Activated naive CD4-positive, alpha-beta T cell (primary cell): ENCODE results near the gene HOXB4.

Experiments
- DNase-seq, 4 experiments: peaks; one replicate each; lab custom pipeline; 2025; lab: John Stamatoyannopoulos, UW

Gene HOXB4

GRCh38 chr17:48589831-48590606, 11.9 kb upstream of the HOXB4 start, which contains the start of gene HOXB3:
TSS of gene HOXB3 (minus strand) at chr17:48590241. CDS start at chr17:48552474, 37,767 bp downstream.
- DNase-seq: no peak

- no peak for DNase-seq
Measured at GRCh38 chr17:48589060-48589830, 11.1 kb upstream of the HOXB4 start.

- DNase-seq: no peak
Measured at GRCh38 chr17:48588528-48588927, 10.4 kb upstream of the HOXB4 start.

GRCh38 chr17:48588074-48588415, 9.9 kb upstream of the HOXB4 start:
- no peak for DNase-seq

DNA sequence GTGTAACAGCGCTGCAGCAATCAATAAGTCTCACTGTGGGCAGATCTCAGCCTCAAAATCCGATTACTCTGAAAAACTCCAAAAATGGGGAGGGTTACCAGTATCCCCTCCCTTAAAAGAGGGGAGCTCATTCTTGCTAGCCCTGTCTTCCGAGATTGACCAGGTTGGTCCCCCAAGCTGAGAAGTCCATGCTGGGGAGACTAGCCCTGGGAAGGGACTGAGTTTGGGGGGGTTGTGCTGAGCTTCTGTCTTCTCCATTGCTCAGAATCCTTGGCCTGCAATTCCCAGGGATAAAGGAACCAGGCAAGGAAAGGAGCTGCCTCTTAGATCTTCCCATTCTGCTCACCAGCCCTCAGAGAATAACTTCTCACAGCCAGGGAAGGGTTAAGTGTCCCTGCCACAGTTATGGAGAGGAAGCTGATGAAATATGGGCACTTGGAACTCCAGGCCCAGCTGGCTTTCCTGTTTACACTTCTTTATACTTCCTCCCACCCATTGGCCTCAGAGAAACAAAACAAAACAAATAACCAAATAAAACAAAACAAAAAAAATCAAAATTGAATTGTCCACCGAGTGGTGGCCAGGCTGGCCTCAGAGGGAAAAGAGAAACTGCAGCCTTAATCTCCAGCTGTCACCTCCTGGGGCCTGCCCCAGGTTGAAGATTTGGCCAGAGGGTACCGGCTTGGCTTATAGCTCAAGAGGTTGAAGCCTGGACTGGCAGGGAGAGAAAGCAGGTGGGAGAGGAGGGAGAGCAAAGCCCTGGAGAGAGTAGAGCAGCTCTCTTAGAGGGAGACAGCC, 9.3 kb upstream of the HOXB4 start:
- DNase-seq: no peak

DNA sequence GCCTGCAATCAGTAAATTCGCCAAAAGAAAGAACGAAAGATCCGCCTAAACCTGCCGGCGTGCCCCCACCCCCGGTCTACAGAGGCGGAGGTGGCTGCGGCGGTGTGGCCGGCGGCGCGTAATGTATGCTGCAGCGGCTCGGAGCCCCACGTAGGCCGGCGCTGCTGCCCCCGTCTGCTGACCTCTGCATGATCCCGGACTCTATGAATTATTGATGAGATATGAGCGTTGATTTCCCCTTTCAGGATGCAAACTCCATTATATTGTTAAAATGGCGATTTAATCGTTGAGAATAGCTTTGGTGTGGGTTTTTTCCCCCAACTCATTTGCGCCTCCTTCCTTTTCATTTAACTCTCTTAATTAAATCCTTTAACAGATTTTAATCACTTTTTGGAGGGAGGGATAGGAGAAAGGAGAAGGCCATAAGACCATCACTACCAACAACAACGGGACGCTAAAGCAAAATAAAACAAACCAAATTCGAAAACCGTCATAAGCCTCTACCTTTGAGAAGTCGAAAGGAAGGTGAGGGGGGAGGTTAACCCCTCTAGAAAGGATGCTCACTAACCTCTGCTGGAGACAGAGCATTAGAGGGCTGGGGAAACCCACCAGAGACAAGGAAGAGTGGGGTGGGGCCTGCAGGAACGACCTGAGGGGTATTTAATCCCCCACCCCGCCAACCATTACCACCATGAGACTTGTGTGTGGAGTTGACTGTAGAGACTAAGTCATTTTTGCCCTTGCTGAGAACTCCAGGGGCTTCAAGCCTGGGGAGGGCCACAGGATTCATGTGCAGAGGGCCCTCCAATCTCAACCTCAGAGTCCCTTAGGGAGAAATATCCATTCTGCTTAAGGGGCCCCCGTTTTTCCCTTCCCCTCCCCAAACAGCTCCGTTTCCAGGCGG, 8.5 kb upstream of the HOXB4 start:
- peak in 1 of 4 experiments; percentile 9 for DNase-seq

DNA sequence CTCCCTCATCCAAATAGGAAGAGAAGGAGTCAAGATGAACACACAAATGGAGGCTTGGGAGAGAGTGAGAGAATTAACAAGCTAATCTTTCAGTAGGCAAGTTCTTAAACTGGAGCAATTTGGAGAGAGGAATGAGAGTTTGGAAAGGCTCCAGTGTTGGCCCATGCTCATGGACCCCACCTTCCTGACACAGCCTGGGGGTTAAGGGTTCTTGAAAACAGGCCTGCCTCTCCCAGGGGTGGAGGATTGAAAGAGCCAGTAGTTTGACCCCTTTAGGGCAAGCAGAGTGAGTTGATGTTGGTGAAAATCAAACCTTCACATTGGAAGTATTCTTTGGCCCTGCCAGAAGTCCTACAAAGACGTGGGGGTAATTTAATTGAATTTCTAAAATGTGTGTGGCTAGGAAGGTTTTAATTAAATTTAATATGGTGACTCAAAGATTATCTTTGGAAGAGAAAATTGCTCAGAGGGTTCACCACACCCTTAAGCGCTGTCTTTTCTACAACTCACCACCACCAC, 6.1 kb upstream of the HOXB4 start:
- no peak for DNase-seq

DNA sequence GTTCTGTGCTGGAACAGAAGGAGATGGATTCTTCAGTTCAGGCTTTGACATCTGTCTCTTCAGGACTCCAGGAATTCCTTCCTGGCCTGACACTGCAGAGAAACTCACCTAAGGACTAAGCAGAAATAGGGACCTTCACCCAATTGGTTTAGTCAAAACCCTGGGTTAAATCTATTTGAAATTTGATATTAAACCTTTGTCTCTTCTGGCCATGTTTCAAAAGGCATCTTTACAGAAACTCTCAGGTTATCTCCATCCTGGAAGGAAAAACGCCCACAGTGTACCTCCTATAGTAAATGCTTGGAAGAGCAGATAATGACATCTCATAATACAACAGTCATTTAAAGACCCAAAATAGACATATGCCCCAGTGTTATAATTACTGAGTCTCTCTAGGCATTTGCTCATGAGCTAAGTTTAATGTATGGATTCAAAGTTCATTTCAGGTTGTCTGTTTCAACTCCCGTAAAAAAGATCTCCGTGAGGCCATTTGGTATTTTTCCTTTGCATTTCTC, 5.6 kb upstream of the HOXB4 start:
- no peak for DNase-seq

DNA sequence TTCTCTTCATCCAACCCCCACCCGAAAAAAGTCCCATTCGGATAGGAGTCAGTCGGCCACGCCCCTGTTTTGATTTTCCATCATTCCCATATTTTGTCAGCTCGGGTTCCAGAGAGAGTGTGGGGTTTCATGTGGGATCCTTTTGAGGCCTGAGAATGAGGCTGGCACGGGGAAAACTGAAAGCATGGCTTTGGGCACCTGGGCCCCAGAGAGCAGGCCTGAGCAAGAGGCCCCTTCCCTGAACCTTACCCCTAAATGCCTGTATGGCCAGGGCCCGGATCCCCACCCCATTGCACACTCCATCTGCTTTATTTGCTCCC, 4.6 kb upstream of the HOXB4 start:
- no peak for DNase-seq

DNA sequence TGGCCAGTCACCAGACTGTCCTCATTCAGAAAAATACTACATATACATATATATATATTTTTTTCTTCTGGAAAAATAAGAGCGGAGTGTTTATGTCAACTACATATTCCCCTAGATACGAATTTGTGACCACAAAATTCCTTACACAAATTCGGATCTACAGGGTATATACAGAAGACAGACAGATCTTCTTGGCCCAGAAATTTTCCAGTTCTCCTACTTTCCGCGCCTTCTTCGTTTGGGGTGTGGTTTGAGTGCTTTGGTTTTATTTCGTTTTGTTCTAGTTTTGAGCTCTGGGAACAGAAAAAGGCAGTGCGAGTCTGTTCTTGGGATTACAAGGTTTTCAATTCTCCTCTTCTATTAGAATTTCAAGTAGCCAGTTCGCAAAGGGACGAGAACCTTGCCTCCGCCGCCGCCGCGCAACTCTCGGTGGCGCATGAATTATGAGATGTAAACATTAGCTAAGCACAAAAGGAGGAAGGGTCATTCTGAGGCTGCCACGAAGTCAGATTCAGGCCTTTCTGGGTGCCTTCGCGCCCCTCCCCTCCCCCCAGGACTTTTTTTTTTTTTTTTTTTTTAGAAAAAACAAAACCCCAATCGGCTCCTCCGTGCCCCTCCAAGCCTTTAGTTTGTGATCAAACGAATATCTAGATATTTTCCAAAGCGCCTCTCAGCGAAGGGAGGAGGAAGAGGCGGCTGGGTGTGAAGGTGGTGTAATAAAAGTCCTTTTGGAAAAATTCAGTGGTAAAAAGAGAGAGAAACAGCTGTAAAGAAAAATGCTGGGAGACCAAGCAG, 1.8 kb upstream of the HOXB4 start:
- no peak for DNase-seq

DNA sequence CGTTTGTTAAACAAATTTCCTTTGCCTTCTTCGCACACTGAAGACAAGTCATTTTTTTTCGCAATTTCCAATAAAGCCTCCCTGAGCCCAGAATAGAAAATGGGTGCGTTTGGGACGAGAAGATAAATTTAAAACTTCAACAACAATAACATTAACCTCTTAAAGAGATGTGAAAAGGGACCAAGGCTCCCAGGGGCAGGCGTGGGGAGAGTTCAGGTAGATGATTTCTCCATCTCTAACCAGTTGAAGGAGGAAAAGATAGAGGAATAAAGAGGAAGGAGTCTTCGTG, 1.3 kb upstream of the HOXB4 start:
- DNase-seq: no peak

GRCh38 chr17:48578616-48579470, 693 bp upstream of the HOXB4 start:
- no peak for DNase-seq

DNA sequence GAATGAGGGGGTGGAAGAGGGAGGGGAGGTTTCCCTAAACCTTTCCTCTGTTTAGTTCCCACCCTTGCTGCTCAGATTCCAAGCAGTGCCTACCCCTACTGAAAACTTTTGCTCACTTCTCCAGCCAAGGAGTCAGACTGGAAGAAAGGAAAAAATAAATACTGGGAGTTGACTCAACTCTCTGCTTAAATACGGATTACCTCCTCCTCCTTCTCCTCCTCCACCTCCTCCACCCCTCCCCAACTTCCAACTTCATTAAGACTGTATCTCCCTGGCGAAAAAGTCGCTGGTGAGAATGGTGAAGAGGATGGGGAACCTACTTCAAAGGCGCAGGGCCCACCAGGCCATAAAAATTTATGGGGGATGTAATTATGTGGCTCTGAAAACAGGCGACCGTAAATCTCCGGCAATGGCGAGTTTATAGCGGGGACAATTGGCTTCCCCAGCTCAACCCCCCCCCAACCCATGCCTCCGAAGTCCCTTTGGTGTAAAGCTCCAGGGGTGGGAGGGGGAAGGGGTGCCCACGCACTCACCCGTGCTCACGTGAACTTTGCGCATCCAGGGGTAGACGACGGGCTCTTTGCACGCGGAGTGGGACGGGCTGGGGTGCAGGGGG, 712 bp downstream of the HOXB4 start:
- no peak for DNase-seq

GRCh38 chr17:48576479-48577309, 1.5 kb downstream of the HOXB4 start:
- DNase-seq: no peak

DNA sequence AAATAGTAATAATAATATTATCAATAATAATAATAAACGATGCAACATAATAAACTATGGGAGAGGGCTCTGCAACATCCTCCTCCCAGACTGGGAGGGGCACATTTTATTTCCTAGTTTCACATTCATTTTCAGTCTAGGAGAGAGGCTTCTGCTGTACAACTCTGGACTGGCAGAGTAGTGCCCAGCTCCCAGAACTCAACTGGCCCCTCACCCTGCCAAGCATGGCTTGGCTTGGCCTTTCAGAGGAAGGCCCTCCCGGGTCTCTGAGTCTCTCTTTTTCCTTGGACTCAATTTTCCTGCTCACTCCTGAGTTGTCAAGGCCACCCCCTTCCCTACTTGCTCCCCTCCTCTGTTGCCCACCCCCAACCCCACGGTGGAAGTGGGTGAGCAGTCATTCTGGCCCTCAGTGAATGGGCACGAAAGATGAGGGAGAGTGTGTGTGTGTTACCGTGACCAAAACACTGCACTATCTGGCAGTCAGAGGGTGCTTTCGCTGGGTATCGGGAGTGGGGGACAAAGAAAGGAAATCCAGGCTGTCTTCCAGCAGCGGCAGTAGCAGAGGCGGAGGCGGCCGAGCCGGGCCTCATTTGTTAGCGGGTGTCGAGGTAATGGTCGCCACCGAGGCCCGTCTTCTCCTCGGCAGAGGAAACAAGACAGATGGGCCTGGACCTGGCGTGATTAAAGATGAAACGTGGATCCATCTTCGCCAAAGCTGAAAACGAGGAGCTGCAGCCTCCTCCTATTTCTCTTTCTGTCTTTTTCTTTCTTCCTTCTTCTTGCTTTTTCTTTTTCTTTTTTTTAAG, 2.3 kb downstream of the HOXB4 start:
- DNase-seq: no peak

GRCh38 chr17:48575066-48575582, 3.0 kb downstream of the HOXB4 start:
- DNase-seq: no peak

- no peak for DNase-seq
Measured at GRCh38 chr17:48574505-48575065, 3.6 kb downstream of the HOXB4 start.
